Muscle layer of duodenum (tissue), 2 donors: Measurements from ENCODE around the gene ASB12.

Source experiments
- H3K27ac ChIP-seq: one replicate; pipeline ENCODE4 v1.7.0; 2013; ENCODE audit warnings: mild to moderate bottlenecking, low read length
- H3K27me3 ChIP-seq: one replicate; pipeline ENCODE4 v1.7.0; 2013; ENCODE audit warnings: low read depth, mild to moderate bottlenecking, control low read depth, low read length
- H3K36me3 ChIP-seq, 2 donors: one replicate each; pipeline ENCODE4 v1.7.0; 2013; ENCODE audit warnings: low read length in 2 of 2, control low read depth in 1 of 2, mild to moderate bottlenecking in 1 of 2; ENCODE audit not compliant: insufficient read depth in 2 of 2, control insufficient read depth in 1 of 2
- H3K4me1 ChIP-seq, 2 donors: one replicate each; pipeline ENCODE4 v1.7.0; 2013; ENCODE audit warnings: low read length in 2 of 2, mild to moderate bottlenecking in 2 of 2, control low read depth in 1 of 2, moderate library complexity in 1 of 2; ENCODE audit not compliant: insufficient read depth in 2 of 2, control insufficient read depth in 1 of 2
- H3K4me3 ChIP-seq, 2 donors: one replicate each; pipeline ENCODE4 v1.7.0; 2013; ENCODE audit warnings: low read length in 2 of 2, low read depth in 1 of 2, mild to moderate bottlenecking in 1 of 2
- H3K9me3 ChIP-seq, 2 donors: one replicate each; pipeline ENCODE4 v1.7.0; 2013; ENCODE audit warnings: low read length in 2 of 2, control low read depth in 1 of 2, mild to moderate bottlenecking in 1 of 2; ENCODE audit not compliant: control insufficient read depth in 1 of 2
- donor health status: healthy.

ASB12 gene

DNA sequence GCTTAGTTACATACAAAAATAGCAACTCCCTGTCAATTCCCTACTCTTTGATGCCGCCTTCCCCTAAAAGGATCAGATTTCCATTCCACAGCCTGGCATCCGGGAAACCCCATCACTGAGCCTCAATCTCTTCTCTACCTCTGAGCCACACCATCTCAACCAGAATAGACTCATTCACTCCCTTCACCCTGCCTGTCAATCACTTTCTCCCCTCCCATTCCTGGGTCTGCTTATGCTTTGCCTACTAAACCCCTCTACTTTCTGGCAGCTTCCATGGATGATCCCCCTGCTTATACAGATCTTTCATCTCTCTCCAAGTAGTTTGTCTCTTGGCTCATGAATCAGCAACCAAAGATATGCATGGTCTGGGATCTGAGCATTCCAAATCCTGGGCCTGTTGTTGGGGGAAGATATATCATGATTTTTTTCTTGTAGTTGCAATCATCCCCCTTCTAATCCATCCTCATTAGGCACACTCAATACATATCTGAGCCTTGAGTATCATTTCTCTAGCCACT, 27.5 kb downstream of the ASB12 start:
- no peak overlapping the region for H3K27ac ChIP-seq

DNA sequence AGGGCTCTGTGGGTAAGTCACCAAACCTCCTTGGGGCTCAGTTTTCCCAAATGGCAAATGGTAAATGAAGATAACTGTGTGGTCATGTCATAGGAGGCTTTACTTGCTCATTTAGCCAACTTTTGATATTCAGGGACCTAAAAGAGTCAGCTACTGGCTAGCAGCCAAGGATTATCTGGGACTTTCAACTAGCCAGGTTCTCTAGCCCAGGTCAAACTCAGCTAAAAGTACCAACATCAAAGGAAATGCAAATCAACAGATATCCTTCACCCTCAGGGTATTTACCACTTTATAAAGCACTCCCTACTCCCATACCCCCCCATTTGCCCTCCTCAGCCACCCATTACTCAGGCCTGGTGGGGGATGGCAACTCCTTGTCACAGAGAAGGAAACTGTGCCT, 32.4 kb downstream of the ASB12 start:
- no peak overlapping the region for H3K4me3 ChIP-seq
- peaks cover 0 to under 1% of the 10 kb centered on the region in 2 donors for H3K36me3 ChIP-seq
- H3K9me3 ChIP-seq, result no peaks in the 10 kb centered on the region
- no peaks in the 10 kb centered on the region for H3K27me3 ChIP-seq
- peaks cover 0 to 12% of the 10 kb centered on the region in 2 donors for H3K4me1 ChIP-seq
- H3K27ac ChIP-seq, result no peak overlapping the region

More for the DNA sequence above, 27.5 kb downstream of the ASB12 start:
- no peaks in the 10 kb centered on the region for H3K36me3 ChIP-seq
- peaks cover 7 to 28% of the 10 kb centered on the region in 2 donors for H3K4me1 ChIP-seq
- H3K4me3 ChIP-seq, result no peak overlapping the region
- H3K9me3 ChIP-seq, result no peaks in the 10 kb centered on the region
- H3K27me3 ChIP-seq, result no peaks in the 10 kb centered on the region

DNA sequence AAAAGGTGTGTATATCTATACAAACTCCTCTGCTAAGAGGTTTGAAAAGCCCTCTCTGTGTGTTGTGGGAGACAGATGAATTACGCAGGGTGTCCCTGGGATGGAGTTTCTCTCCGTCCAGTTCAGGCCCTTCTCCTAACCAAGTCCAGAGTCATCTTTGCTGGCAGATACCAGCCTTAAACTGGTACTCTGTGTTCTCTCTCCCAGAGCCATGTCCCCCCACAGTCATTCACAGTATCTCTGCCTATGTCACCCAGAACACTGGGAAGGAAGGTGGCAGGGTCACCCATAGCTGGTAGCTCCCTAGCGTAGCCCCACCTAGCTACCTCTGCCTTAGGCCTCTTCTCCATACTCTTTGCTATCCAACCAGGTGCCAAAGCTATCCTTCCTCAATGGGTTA, 33.8 kb downstream of the ASB12 start:
- Histone ChIP-seq H3K27ac (no peak overlapping the region), H3K4me1 (peaks cover 0 to 4% of the 10 kb centered on the region in 2 donors), H3K4me3 (no peak overlapping the region), H3K9me3 (no peaks in the 10 kb centered on the region), H3K36me3 (peaks cover 2 to 14% of the 10 kb centered on the region in 2 donors), H3K27me3 (no peaks in the 10 kb centered on the region)

DNA sequence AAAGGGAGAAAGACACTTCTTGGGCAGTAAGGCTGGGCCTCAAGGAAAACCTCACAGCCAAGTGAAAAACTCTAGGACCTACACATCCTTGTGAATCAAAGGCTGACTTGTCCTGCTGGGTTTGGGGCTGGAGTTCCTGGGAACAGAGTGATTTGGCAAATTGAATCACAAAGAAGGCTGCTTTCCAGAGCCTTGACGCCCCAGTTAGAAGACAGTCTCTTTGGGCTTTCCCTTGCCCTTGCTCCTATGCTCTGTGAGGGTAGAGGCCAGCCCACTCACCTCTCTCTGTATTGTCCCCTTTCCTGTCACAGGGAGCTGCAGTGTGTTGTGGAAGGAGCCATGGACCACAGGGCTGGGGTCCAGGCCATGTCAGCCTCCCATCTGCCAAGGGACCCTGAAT, 34.5 kb downstream of the ASB12 start:
- Histone ChIP-seq H3K9me3 (no peaks in the 10 kb centered on the region), H3K27me3 (no peaks in the 10 kb centered on the region), H3K27ac (no peak overlapping the region), H3K4me3 (no peak overlapping the region), H3K4me1 (peaks cover 0 to 4% of the 10 kb centered on the region in 2 donors), H3K36me3 (peaks cover 6 to 21% of the 10 kb centered on the region in 2 donors)

DNA sequence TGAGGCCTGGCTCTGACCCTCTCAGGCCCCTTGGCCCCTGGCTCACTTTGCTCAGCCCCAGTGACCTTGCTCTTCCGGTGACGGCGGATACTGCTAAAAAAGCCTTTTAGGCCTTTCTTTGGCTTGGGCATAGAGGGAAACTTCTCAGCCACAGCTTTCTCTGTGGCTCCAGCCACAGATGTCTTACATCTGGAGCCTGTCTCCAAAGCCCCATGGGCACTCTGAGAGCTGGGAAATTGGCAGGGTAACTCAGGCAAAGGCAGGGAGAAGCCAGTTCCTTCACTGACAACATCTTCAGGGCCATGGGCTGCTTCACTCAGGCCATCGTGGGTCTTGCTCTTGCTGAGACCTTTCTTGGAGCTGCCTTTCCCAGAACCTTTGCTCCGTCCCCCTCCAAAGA, 37.7 kb downstream of the ASB12 start:
- Histone ChIP-seq H3K27ac (no peak overlapping the region), H3K36me3 (peaks cover 6 to 29% of the 10 kb centered on the region in 2 donors), H3K4me3 (no peak overlapping the region), H3K27me3 (no peaks in the 10 kb centered on the region), H3K4me1 (peaks cover 0 to 4% of the 10 kb centered on the region in 2 donors), H3K9me3 (no peaks in the 10 kb centered on the region)

DNA sequence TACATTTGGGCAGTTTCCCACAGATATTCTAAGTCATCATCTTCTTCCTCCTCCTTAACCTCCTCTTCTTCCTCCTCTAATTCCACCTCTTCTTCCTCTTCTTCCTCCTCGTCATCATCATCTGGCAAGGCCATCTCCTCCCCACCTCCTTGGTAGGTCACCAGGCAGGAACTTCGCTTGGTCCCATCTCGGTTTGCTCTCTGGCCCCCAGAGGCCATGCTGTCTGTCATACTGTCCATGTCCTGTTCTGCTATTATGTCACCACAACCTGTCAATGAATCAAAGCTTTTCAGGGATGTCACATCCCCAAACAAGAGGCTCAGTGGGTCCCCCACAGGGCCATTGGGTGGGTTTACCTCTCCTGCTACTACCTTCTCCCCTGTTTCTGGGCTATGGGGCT, 38.4 kb downstream of the ASB12 start:
- no peaks in the 10 kb centered on the region for H3K27me3 ChIP-seq
- H3K4me3 ChIP-seq, result no peak overlapping the region
- no peaks in the 10 kb centered on the region for H3K9me3 ChIP-seq
- peaks cover 0 to 4% of the 10 kb centered on the region in 2 donors for H3K4me1 ChIP-seq
- peaks cover 6 to 29% of the 10 kb centered on the region in 2 donors for H3K36me3 ChIP-seq
- H3K27ac ChIP-seq, result no peak overlapping the region

DNA sequence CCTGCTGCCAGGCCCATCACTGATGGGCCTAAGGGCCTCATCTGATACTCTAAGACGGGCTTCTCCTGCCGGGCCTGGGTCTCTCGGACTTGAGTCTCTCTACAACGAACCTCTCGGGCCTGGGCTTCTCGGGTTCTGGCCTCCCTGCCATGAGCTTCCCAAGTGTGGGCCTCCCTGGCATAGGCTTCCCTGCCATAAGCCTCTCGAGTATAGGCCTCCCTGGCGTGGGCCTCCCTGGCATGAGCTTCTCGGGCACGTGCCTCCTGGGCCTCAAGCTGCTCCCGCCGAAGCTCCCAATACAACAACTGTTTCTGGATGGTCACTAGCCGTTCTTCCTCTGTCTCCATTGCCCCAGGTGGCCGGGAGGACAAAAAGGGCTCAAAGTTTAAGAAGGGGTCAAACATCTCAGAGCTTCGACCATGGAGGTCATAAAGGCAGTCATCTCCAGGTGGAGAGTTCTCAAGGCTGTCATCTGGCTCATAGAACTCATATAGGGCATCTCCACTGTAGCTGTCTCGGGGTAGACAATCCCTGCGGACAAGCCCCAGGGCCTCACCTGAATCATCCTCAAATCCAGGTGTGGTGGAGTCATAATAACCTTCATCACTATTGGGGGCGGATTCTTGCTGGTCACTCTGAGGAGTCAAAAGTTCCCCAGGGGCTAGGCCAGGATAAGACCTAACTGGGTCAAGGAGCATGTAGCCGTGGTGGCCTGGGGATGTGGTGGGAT, 39.0 kb downstream of the ASB12 start:
- Histone ChIP-seq H3K4me3 (no peak overlapping the region), H3K27ac (no peak overlapping the region), H3K27me3 (no peaks in the 10 kb centered on the region), H3K36me3 (peaks cover 6 to 29% of the 10 kb centered on the region in 2 donors), H3K4me1 (peaks cover 0 to 4% of the 10 kb centered on the region in 2 donors), H3K9me3 (no peaks in the 10 kb centered on the region)

DNA sequence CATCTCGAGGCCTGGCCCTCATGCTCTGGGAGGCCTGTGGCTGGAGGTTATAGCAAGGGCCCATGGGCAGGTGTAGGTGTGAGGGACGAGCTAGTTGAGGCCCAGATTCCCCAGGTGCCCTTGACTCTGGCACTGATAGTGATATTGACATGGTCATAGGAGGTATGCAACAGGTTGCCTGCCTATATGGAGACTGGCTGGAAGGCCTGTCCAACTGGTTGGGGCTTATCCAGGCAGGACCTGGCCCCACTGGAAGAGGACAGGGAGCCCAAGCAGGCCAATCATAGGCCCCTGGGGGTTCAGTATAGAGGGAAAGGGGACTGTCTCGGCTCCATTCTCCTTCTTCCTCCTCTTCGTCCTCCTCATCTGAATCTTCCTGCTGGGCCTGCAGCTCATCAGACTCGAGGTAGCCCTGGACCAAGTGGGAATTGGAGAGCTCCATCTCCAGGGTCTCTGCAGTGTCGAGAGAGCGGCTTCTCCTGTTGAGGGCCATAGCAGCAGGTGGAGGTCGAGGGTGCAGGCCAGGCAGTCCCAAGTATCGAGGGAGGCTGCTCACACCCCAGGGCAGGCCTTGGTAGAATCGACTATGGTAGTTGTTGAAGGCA, 40.2 kb downstream of the ASB12 start:
- peaks cover 6 to 29% of the 10 kb centered on the region in 2 donors for H3K36me3 ChIP-seq
- H3K27ac ChIP-seq, result no peak overlapping the region
- no peak overlapping the region for H3K4me3 ChIP-seq
- H3K9me3 ChIP-seq, result no peaks in the 10 kb centered on the region
- H3K27me3 ChIP-seq, result no peaks in the 10 kb centered on the region
- no peaks in the 10 kb centered on the region for H3K4me1 ChIP-seq

DNA sequence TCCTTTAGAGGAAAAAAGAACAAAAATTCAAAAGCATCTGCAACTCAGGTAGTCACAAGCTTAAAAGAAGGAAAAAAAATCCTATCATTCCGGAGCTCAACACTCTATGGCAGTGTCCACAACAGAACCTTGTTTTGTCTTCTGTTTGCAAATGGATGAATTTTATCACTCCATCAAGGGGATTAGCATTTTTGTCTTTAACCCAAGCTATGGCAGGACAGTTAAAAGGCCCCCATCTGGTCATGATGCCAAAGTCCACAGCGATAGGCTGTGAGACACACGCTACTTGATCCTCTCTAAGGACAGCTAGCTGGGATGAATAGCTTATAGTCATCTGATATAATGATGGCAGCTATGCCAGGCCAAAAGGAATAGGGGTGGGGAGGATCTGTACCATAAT, 41.5 kb downstream of the ASB12 start:
- Histone ChIP-seq H3K27me3 (no peaks in the 10 kb centered on the region), H3K4me1 (no peaks in the 10 kb centered on the region), H3K36me3 (peaks cover 6 to 29% of the 10 kb centered on the region in 2 donors), H3K4me3 (no peak overlapping the region), H3K9me3 (no peaks in the 10 kb centered on the region), H3K27ac (no peak overlapping the region)

DNA sequence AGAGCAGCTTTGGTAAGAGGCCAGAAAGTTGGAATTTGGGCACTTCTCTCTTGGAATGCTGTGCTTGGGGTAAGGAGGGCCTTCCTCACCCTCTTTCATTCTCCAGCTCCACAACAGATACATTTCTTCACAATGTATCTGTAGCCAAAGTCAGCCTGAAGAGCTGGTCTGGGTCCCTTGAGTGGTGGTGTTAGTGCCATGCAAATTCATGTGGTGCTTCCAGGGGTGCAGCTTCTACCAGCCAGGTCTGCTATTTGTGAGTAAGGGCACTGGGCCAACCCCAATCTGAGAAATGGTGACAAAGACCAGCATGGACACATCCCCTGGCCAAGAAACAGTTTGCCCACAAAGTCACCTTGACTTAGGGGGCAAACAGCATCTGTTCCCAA, 42.7 kb downstream of the ASB12 start:
- H3K4me1 ChIP-seq, result no peaks in the 10 kb centered on the region
- H3K27ac ChIP-seq, result no peak overlapping the region
- H3K27me3 ChIP-seq, result no peaks in the 10 kb centered on the region
- no peaks in the 10 kb centered on the region for H3K9me3 ChIP-seq
- H3K4me3 ChIP-seq, result no peak overlapping the region
- peaks cover 6 to 25% of the 10 kb centered on the region in 2 donors for H3K36me3 ChIP-seq

DNA sequence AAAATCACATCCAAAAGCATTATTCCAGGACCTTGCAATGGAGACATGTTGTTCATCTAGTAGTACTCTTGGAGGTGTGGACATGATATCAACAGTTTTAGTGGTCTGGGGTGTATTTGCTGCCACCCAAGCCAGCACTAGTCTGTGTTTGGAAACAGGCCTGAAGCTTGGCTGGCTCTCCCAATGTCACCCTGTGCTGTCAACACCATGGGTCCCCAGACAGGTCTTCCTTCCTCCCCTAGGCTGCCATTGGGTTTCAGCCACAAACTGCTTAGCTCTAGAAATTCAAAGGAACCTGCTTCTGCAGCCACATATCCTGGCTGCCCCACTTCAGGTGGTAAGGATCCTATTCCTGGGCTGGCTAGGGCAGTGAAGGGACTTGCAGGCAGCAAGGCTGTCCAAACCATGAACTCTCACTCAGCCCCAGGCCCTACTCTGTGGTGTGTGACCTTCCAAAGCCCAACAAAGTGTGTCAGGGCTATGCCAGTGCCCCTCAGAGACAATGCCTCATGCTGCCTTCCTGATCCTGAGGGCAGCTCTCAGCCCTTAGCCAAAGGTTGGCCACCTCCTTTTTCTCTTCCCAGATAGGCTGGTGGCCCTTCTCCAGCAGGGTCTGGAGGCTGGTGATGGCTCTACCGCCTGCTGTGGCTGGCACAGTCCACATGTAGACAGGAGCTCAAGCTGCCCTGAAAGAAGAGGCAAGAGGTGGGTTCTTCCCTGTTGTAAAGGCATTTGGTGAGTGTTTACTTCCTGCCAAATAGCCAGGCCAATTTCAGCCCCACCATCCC, 43.2 kb downstream of the ASB12 start:
- no peaks in the 10 kb centered on the region for H3K27me3 ChIP-seq

More for the DNA sequence above, 43.2 kb downstream of the ASB12 start:
- H3K36me3 ChIP-seq, result peaks cover 6 to 19% of the 10 kb centered on the region in 2 donors
- H3K4me3 ChIP-seq, result no peak overlapping the region
- no peaks in the 10 kb centered on the region for H3K4me1 ChIP-seq
- H3K9me3 ChIP-seq, result no peaks in the 10 kb centered on the region
- H3K27ac ChIP-seq, result no peak overlapping the region
